Left ventricle myocardium inferior (tissue), 1 donor: ENCODE measurements around the gene DNASE1L3. TPM values are rescaled to one million over a fixed set of nuclear protein-coding genes. Genes with fewer than 3 reads are reported as not detected.

Source experiments
- DNase-seq: peaks from one replicate; pipeline ENCODE4 v3.0.0-alpha.2; 2020
- H3K27ac ChIP-seq: fragments of 200-600 bp; replicated peaks from 2 replicates; pipeline ENCODE4 v1.8.0; 2021
- H3K27me3 ChIP-seq: fragments of 200-600 bp; 2 replicates; pipeline ENCODE4 v1.8.0; 2021; ENCODE audit warnings: low read depth
- H3K36me3 ChIP-seq: fragments of 200-600 bp; 2 replicates; pipeline ENCODE4 v1.8.0; 2021
- H3K4me1 ChIP-seq: fragments of 200-600 bp; 2 replicates; pipeline ENCODE4 v1.8.0; 2021
- H3K4me3 ChIP-seq: fragments of 200-600 bp; 2 replicates; pipeline ENCODE4 v1.8.0; 2021; ENCODE audit warnings: mild to moderate bottlenecking, moderate library complexity
- H3K9me3 ChIP-seq: fragments of 200-600 bp; replicated peaks from 2 replicates; pipeline ENCODE4 v1.8.0; 2021
- CTCF ChIP-seq: fragments of 200-600 bp; IDR thresholded peaks from 2 replicates; pipeline ENCODE4 v1.8.0; 2021; ENCODE audit warnings: antibody characterized with exemption, mild to moderate bottlenecking, borderline replicate concordance
- intact Hi-C: fragments of 100-400 bp; cut with micrococcal nuclease; formaldehyde crosslinking; loops from one replicate; pipeline ENCODE4 v1.11.0; 2022
- total RNA-seq: library from RNA; stranded (reverse); fragmentation: NEBNext Ultra II Directional; extraction: Animal tissue kit (Norgen Biotek cat#: 25700); gene quantifications from one replicate; pipeline ENCODE4 v1.2.1, GENCODE V29; 2021
- donor health status: DM: no; HTN: yes; CAD: no; lungs with severe emphysema.

The DNASE1L3 gene
- total RNA-seq, 1 donor from 2014 or later = 4.5 TPM

- peak overlapping the region; percentile 37 for H3K27ac ChIP-seq
- no peak for TF ChIP-seq CTCF
- H3K36me3 ChIP-seq = no peaks in the 10 kb centered on the region
- no peaks in the 10 kb centered on the region for H3K9me3 ChIP-seq
- intact Hi-C loops = no loop called here
- no peaks in the 10 kb centered on the region for H3K27me3 ChIP-seq
- H3K4me1 ChIP-seq = peaks cover 23% of the 10 kb centered on the region
- no peak for DNase-seq
- H3K4me3 ChIP-seq = no peak overlapping the region
These were observed 9.9 kb downstream of the DNASE1L3 start for GRCh38 chr3:58200846-58201355.

- Histone ChIP-seq H3K9me3 (no peaks in the 10 kb centered on the region), H3K36me3 (no peaks in the 10 kb centered on the region), H3K27ac (peak overlapping the region; percentile 37), H3K4me3 (no peak overlapping the region), H3K27me3 (no peaks in the 10 kb centered on the region), H3K4me1 (peaks cover 23% of the 10 kb centered on the region)
- TF ChIP-seq CTCF = no peak
- DNase-seq = no peak
- intact Hi-C loops = no loop called here
These were observed 10.6 kb downstream of the DNASE1L3 start for GRCh38 chr3:58200121-58200709.

GRCh38 chr3:58198804-58199203 lies 12.0 kb downstream of the DNASE1L3 start:
- Histone ChIP-seq H3K36me3 (no peaks in the 10 kb centered on the region), H3K27ac (peak overlapping the region; percentile 63), H3K9me3 (no peaks in the 10 kb centered on the region), H3K4me3 (no peak overlapping the region), H3K4me1 (peaks cover 23% of the 10 kb centered on the region), H3K27me3 (no peaks in the 10 kb centered on the region)
- intact Hi-C loops = no loop called here
- no peak for DNase-seq
- TF ChIP-seq CTCF = no peak

GRCh38 chr3:58198362-58198761 lies 12.4 kb downstream of the DNASE1L3 start:
- Histone ChIP-seq H3K4me3 (no peak overlapping the region), H3K27me3 (no peaks in the 10 kb centered on the region), H3K4me1 (peaks cover 23% of the 10 kb centered on the region), H3K27ac (peak overlapping the region; percentile 63), H3K36me3 (no peaks in the 10 kb centered on the region), H3K9me3 (no peaks in the 10 kb centered on the region)
- TF ChIP-seq CTCF = no peak
- intact Hi-C loops = no loop called here
- DNase-seq = no peak

GRCh38 chr3:58197588-58197987 lies 13.2 kb downstream of the DNASE1L3 start:
- H3K4me3 ChIP-seq = no peak overlapping the region
- H3K4me1 ChIP-seq = peaks cover 23% of the 10 kb centered on the region
- no peaks in the 10 kb centered on the region for H3K36me3 ChIP-seq
- H3K27me3 ChIP-seq = no peaks in the 10 kb centered on the region
- no peak for DNase-seq
- intact Hi-C loops = no loop called here
- no peak for TF ChIP-seq CTCF
- no peaks in the 10 kb centered on the region for H3K9me3 ChIP-seq
- peak overlapping the region; percentile 63 for H3K27ac ChIP-seq
